AG04449 (cell line): ENCODE measurements around the gene RPS6KL1.

Source experiments
- CTCF ChIA-PET: fragments of 350-600 bp; formaldehyde crosslinking; extraction: SDS; loops from one replicate; lab custom pipeline; 2021; ENCODE audit warnings: antibody characterized with exemption; lab: Yijun Ruan, JAX
- POLR2A ChIA-PET: fragments of 400-600, 350-600 bp; formaldehyde crosslinking; extraction: SDS; loops from one replicate; lab custom pipeline; 2020; ENCODE audit warnings: antibody characterized with exemption, inconsistent platforms; lab: Yijun Ruan, JAX
- DNase-seq: peaks from one replicate; pipeline ENCODE4 v3.0.0-alpha.2; 2010; ENCODE audit warnings: low read depth, low spot score
- H3K4me3 ChIP-seq: 2 replicates; pipeline ENCODE4 v1.5.1; 2011; ENCODE audit warnings: low read depth, mild to moderate bottlenecking, control low read depth, low read length
- CTCF ChIP-seq: IDR thresholded peaks from one replicate; pipeline ENCODE4 v1.5.1; 2011; ENCODE audit warnings: mild to moderate bottlenecking, moderate library complexity, low read length, control low read depth, inconsistent platforms; ENCODE audit not compliant: insufficient read depth; ENCODE audit errors: missing control alignments

Gene RPS6KL1

GRCh38 chr14:74956280-74957072, 33.4 kb upstream of the RPS6KL1 start:
- DNase-seq = no peak
- ChIA-PET POLR2A (no interaction called here), CTCF (interaction anchor here (0.6 to 6.2 kb wide), 4 partner anchors 10 to 52 kb away, joined by 4 to 64 read pairs (median 28); no protein-coding TSS in a partner anchor)
- H3K4me3 ChIP-seq = no peak overlapping the region
- no peak for TF ChIP-seq CTCF

GRCh38 chr14:74956027-74956279, 32.9 kb upstream of the RPS6KL1 start:
- CTCF ChIA-PET = interaction anchor here (0.6 to 5.4 kb wide), 3 partner anchors 8 to 51 kb away, joined by 4 to 64 read pairs (median 4); no protein-coding TSS in a partner anchor
- H3K4me3 ChIP-seq = no peak overlapping the region
- DNase-seq = no peak
- POLR2A ChIA-PET = no interaction called here
- TF ChIP-seq CTCF = no peak

- no peak for TF ChIP-seq CTCF
- ChIA-PET CTCF (interaction anchor here (0.7 to 11.9 kb wide), 6 partner anchors 9 to 133 kb away, joined by 3 to 182 read pairs (median 4); no protein-coding TSS in a partner anchor), POLR2A (interaction anchor here (1.2 kb wide), 1 partner anchor 10 kb away, joined by 3 read pairs; no protein-coding TSS in a partner anchor)
- peak within 1 kb of the TSS; percentile 56 for H3K4me3 ChIP-seq
- no peak for DNase-seq
These were observed 32.4 kb upstream of the RPS6KL1 start, which contains the start of gene PGF for GRCh38 chr14:74955229-74956026. TSS of gene PGF (minus strand) at chr14:74955597. CDS start at chr14:74955242, 355 bp downstream.

- H3K4me3 ChIP-seq = peak overlapping the region; percentile 56
- POLR2A ChIA-PET = interaction anchor here (1.2 kb wide), 1 partner anchor 10 kb away, joined by 3 read pairs; no protein-coding TSS in a partner anchor
- CTCF ChIA-PET = interaction anchor here (0.7 to 11.9 kb wide), 7 partner anchors 10 to 134 kb away, joined by 3 to 182 read pairs (median 5); no protein-coding TSS in a partner anchor
- DNase-seq = no peak
- no peak for TF ChIP-seq CTCF
These were observed 31.8 kb upstream of the RPS6KL1 start for GRCh38 chr14:74954947-74955228.

GRCh38 chr14:74954232-74954946, 31.3 kb upstream of the RPS6KL1 start:
- DNase-seq = no peak
- ChIA-PET POLR2A (interaction anchor here (1.2 kb wide), 1 partner anchor 11 kb away, joined by 3 read pairs; no protein-coding TSS in a partner anchor), CTCF (interaction anchor here (1.2 to 11.9 kb wide), 5 partner anchors 10 to 134 kb away, joined by 3 to 182 read pairs (median 6); no protein-coding TSS in a partner anchor)
- peak overlapping the region; percentile 56 for H3K4me3 ChIP-seq
- no peak for TF ChIP-seq CTCF
